Stomach (tissue), 9 donors: ENCODE data around the gene LIPT2. TPM values are rescaled to one million over a fixed set of nuclear protein-coding genes. Genes with fewer than 3 reads are reported as not detected.

ENCODE experiments used
- DNase-seq, 2 donors: peaks; one replicate each; pipeline versions ENCODE4 v3.0.0 to v3.0.0-alpha.2; 2013 to 2019
- H3K27ac ChIP-seq, 5 donors: fragments of 200-600 bp in 4 of 5; sonication (generic) in 4 of 5; one replicate each; pipeline ENCODE4 v1.5.1; 2013 to 2019; ENCODE audit warnings: mild to moderate bottlenecking in 1 of 5, moderate library complexity in 1 of 5
- H3K27me3 ChIP-seq, 3 donors: fragments of 200-600 bp; sonication (generic); one replicate each; pipeline ENCODE4 v1.5.1; 2017 to 2019; ENCODE audit warnings: mixed run types in 1 of 3
- H3K36me3 ChIP-seq, 4 donors: fragments of 200-600 bp; sonication (generic); 1 replicate in 3 of 4; 2 replicates in 1 of 4; pipeline ENCODE4 v1.5.1; 2016 to 2019
- H3K4me1 ChIP-seq, 4 donors: fragments of 200-600 bp; sonication (generic); one replicate each; pipeline ENCODE4 v1.5.1; 2016 to 2019
- H3K4me3 ChIP-seq, 4 donors: fragments of 200-600 bp; sonication (generic) in 3 of 4; one replicate each; pipeline ENCODE4 v1.5.1; 2016 to 2019; ENCODE audit warnings: mild to moderate bottlenecking in 1 of 4
- H3K9me3 ChIP-seq, 4 donors: fragments of 200-600 bp; sonication (generic); one replicate each; pipeline ENCODE4 v1.5.1; 2016 to 2019
- EP300 ChIP-seq: sonication (generic); formaldehyde crosslinking; IDR thresholded peaks from one replicate; pipeline ENCODE4 v1.6.1; 2017; ENCODE audit warnings: antibody characterized with exemption
- POLR2A ChIP-seq, 4 donors: fragments of 450-650 bp; IDR thresholded peaks; one replicate each; pipeline ENCODE4 v1.6.1; 2016; ENCODE audit warnings: antibody characterized with exemption in 4 of 4, control low read depth in 2 of 4, mild to moderate bottlenecking in 1 of 4, moderate library complexity in 1 of 4
- POLR2AphosphoS5 ChIP-seq, 3 donors: sonication (generic); formaldehyde crosslinking; IDR thresholded peaks; one replicate each; pipeline ENCODE4 v1.6.1; 2016; ENCODE audit warnings: antibody characterized with exemption in 3 of 3
- WGBS, 5 donors: extraction: QIAGEN DNeasy Blood & Tissue Kit in 3 of 5; methylation state at CpG; one replicate each; pipeline versions ENCODE4 v1.1.5 to v1.1.7; 2013 to 2018; 5-methylcytosine and 5-hydroxymethylcytosine counted together
- intact Hi-C: fragments of 100-400 bp; cut with DNase I; formaldehyde crosslinking; loops from one replicate; pipeline ENCODE4 v1.15.1; 2023; ENCODE audit warnings: low total_unique reads
- polyA plus RNA-seq, 3 donors: library from polyadenylated mRNA; stranded (reverse); fragments of 200-250 nt; gene quantifications; one replicate each; pipeline ENCODE4 v1.2.3, GENCODE V29; 2013
- total RNA-seq, 5 donors: library from RNA; depleted of rRNA; stranded (reverse); fragments of >200 nt; gene quantifications; one replicate each; pipeline versions ENCODE4 v1.1.0 to v1.2.3, GENCODE V29; 2014 to 2016
- TF ChIP-seq, protein P1 (sequence below), 7 experiments: fragments of 450-650 bp in 4 of 7; fragments of 200-600 bp in 3 of 7; sonication (generic) in 3 of 7; IDR thresholded peaks; one replicate each; pipeline ENCODE4 v1.5.1; 2016 to 2019; ENCODE audit warnings: antibody characterized with exemption in 7 of 7, control low read depth in 2 of 7, mild to moderate bottlenecking in 1 of 7
- donor health status: healthy with polysubstance abuse.
- donor health status: Bipolar disorder and iron deficiency.
- donor health status: healthy.

LIPT2 gene
- total and polyA plus RNA-seq, 8 donors = 0.45 to 32.0 (median 3.1) TPM; not detected in 1

DNA sequence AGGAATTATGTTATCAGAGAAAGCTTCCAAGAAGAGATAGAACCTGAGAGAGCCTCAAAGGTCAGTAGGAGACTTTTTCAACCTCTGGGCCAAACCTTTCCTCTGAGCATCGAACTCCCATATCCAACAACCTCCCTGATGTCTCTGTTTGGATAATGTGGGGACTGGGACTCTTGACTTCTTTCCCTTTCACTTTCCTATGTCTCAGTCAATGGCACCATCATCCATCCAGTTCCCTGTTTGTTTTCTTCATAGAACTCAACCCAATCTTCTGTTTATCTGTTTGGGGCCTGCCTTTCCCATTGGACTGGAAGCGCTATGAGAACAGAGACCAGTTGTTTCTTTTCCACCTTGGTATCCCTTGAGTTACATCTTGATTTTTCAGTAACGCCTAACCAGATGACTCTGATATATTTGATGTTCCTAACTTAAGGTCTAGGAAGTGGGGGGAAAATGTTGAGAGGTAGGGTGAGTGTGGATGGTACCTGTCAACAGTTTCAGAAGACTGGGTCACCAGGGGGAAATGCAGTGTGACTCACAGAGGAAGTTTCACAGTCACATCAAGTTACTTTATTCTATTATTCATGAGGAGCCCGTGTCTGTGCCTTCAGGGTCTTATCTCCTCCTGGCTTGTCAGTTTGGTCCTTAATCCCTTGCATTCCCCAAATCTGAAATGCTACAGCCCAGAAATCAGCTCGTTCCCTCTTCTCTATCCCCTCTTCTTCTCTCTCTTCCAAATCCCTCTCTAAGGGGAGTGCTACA is 21.7 kb downstream of the LIPT2 start:
- no peak overlapping the region for H3K27ac ChIP-seq
- WGBS, 5 donors = 74 to 85% (median 82%) methylated on average over 5 of the region's 5 CpGs
- no peaks in the 10 kb centered on the region for H3K36me3 ChIP-seq
- H3K9me3 ChIP-seq = no peaks in the 10 kb centered on the region
- intact Hi-C loops = no loop called here
- DNase-seq = no peak
- TF ChIP-seq, protein P1, sequence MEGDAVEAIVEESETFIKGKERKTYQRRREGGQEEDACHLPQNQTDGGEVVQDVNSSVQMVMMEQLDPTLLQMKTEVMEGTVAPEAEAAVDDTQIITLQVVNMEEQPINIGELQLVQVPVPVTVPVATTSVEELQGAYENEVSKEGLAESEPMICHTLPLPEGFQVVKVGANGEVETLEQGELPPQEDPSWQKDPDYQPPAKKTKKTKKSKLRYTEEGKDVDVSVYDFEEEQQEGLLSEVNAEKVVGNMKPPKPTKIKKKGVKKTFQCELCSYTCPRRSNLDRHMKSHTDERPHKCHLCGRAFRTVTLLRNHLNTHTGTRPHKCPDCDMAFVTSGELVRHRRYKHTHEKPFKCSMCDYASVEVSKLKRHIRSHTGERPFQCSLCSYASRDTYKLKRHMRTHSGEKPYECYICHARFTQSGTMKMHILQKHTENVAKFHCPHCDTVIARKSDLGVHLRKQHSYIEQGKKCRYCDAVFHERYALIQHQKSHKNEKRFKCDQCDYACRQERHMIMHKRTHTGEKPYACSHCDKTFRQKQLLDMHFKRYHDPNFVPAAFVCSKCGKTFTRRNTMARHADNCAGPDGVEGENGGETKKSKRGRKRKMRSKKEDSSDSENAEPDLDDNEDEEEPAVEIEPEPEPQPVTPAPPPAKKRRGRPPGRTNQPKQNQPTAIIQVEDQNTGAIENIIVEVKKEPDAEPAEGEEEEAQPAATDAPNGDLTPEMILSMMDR (IDR thresholded peaks at IDR 0.05) = no peak
- TF ChIP-seq POLR2AphosphoS5 (IDR thresholded peaks at IDR 0.05) = no peak
- no peak for TF ChIP-seq EP300
- TF ChIP-seq POLR2A (IDR thresholded peaks at IDR 0.05) = no peak
- H3K4me3 ChIP-seq = no peak overlapping the region
- H3K27me3 ChIP-seq = no peaks in the 10 kb centered on the region
- peaks cover 6 to 23% (median 16%) of the 10 kb centered on the region in 4 donors for H3K4me1 ChIP-seq

DNA sequence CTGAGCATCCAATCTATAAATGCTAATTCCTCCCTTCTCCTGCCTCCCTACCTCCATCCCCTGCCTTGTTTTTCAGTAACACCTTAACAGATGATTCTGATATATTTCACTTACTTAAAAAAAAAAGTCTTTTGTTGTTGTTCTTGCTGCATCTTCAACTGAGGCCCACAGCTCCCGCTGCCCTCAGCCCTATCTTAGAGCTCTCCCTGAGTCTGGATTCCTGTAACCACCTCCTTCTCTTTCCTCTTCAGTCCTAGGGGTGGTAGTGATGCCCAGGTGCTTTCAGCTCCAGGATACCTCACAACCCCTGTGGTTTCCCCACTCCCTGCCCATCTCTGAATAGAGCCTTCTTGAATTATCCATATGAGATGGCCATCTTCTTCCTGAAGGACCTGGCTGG is 22.5 kb downstream of the LIPT2 start:
- H3K36me3 ChIP-seq = no peaks in the 10 kb centered on the region
- peaks cover 8 to 31% (median 24%) of the 10 kb centered on the region in 4 donors for H3K4me1 ChIP-seq
- TF ChIP-seq EP300 (no peak), POLR2AphosphoS5 (IDR thresholded peaks at IDR 0.05) (no peak), POLR2A (IDR thresholded peaks at IDR 0.05) (no peak)
- TF ChIP-seq, protein P1 (IDR thresholded peaks at IDR 0.05) = no peak
- 93 to 100% (median 100%) methylated on average over 1 of the region's 1 CpG for WGBS, 5 donors
- H3K4me3 ChIP-seq = no peak overlapping the region
- H3K9me3 ChIP-seq = no peaks in the 10 kb centered on the region
- DNase-seq = no peak
- no peak overlapping the region for H3K27ac ChIP-seq
- H3K27me3 ChIP-seq = no peaks in the 10 kb centered on the region
- intact Hi-C loops = no loop called here

DNA sequence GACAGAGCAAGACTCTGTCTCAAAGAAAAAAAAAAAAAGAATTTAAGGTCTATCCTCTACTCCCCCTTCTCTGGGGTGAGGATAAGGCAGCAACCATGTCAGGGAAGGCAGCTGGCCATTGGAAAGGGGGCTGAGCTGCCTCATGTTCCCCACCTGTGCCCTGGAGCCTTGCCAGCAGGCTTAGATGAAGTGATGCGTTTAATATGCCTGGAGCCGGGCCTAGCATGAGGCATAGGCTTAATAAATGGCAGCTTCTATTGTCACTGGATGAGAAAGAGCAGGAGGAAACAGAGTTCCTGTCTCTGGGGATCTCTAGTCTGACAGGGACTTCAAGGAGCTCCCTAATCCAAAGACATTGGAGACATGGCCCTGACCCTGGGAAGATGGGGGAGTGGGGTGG is 23.0 kb downstream of the LIPT2 start:
- Histone ChIP-seq H3K36me3 (no peaks in the 10 kb centered on the region), H3K4me1 (peaks cover 14 to 36% (median 30%) of the 10 kb centered on the region in 4 donors), H3K4me3 (no peak overlapping the region), H3K9me3 (no peaks in the 10 kb centered on the region), H3K27me3 (no peaks in the 10 kb centered on the region), H3K27ac (no peak overlapping the region)
- intact Hi-C loops = no loop called here
- no peak for DNase-seq
- WGBS, 5 donors = 55 to 82% (median 78%) methylated on average over 2 of the region's 2 CpGs
- TF ChIP-seq POLR2A (IDR thresholded peaks at IDR 0.05) (no peak), EP300 (no peak), POLR2AphosphoS5 (IDR thresholded peaks at IDR 0.05) (no peak)
- TF ChIP-seq, protein P1 (IDR thresholded peaks at IDR 0.05) = no peak

DNA sequence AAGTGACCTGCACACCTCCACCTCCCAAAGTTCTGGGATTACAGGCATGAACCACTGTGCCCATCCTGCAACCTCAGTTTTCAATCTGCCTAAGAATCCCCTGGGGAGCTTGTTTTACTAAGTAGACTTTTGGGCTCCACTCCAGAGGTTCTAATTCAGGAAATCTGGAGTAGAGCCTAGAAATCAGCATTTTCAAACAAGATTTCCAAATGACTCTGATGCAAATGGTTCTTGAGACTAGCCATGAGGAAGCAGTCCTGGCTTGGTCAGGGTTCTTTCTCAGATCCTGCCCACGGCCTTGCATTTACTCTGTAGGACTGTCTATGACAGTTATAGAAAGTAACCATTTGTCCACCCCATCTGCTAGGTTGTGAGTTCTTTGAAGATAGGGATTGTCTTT is 24.6 kb downstream of the LIPT2 start:
- no peak for DNase-seq
- WGBS, 5 donors = 60 to 87% (median 69%) methylated on average over 1 of the region's 1 CpG
- Histone ChIP-seq H3K4me3 (no peak overlapping the region), H3K27ac (no peak overlapping the region), H3K36me3 (peaks cover 0 to 2% (median 0%) of the 10 kb centered on the region in 4 donors), H3K9me3 (no peaks in the 10 kb centered on the region), H3K4me1 (peaks cover 17 to 52% (median 39%) of the 10 kb centered on the region in 4 donors), H3K27me3 (no peaks in the 10 kb centered on the region)
- intact Hi-C loops = no loop called here
- TF ChIP-seq, protein P1 (IDR thresholded peaks at IDR 0.05) = no peak
- TF ChIP-seq POLR2AphosphoS5 (IDR thresholded peaks at IDR 0.05) (no peak), EP300 (no peak), POLR2A (IDR thresholded peaks at IDR 0.05) (no peak)
